NOMO-1 treated with DMSO at 0.1 percent for 48 hours (cell line): ENCODE data around the gene LHCGR.
"Not testable (repeated sequence)": the region's sequence is repeated elsewhere in the genome, so short reads cannot be mapped to it uniquely, and the experiment has no call there.

Source experiments
- DNase-seq: peaks from one replicate; lab custom pipeline; 2025; ENCODE audit not compliant: unreplicated experiment; lab: John Stamatoyannopoulos, UW

The LHCGR gene

DNA sequence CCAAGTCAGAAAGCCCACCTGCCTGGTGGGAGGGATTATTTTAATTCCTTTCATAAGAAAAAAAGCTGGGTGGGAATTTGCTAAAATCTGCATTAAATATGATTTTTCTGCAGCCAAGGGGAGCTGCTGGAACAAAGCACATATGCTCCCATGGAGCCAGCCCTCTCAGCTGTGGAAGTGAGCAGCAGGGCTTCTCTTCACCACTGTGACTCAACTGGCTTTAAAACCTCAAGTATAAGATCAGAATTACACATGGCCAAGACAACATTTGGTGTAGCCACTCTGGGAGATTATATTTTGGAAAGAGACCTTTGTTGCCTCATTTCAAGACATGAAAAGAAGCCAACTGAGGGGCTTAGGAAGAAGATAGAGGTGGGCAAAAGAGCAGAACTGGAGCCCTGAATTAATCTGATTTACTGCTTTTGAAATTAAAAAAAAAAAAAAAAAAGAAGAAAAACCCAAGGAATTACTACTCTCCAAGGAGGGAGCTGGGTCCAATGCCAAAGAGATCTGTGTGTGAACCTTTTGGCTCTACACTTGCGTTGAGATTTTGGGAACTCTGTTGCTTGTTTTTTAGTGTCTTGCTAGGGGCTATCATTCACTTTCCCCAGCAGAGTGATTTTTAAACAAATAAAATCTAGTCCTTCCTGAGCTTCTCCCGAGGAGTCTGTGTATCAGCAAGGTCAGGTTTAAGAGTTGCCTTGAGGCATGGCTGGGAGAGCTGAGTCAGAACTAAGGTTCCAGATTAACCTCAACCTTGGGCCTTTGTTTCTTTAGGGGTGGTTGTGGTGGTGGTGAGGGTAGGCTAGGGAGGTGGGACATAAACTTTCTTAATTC is 6.0 kb downstream of the LHCGR start:
- DNase-seq, result no peak

DNA sequence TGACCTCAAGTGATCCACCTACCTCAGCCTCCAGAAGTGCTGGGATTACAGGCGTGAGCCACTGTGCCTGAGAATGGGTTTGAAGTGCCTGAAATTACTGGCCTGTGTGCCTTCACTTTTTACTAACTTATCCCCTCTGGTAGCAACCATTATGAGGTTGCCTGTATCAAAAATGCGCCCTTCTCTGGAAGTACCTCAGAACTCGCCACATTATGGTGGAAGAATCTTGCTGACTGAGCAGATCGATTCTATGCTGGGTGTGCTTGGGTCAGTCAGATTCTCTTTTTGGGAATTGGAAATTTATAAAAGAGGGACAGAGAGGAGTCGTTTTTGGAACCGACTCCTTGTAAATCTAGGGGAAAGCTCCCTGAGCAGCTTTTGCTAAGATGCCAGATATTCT is 8.2 kb downstream of the LHCGR start:
- no peak for DNase-seq

DNA sequence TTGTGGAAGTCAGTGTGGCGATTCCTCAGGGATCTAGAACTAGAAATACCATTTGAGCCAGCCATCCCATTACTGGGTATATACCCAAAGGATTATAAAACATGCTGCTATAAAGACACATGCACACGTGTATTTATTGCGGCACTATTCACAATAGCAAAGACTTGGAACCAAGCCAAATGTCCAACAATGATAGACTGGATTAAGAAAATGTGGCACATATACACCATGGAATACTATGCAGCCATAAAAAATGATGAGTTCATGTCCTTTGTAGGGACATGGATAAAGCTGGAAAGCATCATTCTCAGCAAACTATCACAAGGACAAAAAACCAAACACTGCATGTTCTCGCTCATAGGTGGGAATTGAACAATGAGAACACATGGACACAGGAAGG is 16.3 kb downstream of the LHCGR start:
- not testable (repeated sequence) for DNase-seq

DNA sequence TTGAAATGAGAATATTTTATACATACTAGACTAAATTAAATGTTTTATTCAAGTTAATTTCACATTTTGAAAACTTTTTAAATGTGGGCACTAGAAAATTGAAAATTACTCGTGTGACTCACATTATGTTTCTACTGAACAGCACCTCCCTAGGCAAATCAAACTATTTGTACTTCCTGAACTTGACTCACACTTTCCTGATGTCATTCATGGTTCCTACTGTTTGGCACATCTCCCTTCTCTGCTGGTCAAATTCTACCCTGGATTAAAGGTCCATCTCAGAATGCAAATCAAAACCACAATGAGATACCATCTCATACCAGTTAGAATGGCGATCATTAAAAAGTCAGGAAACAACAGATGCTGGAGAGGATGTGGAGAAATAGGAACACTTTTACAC is 16.7 kb downstream of the LHCGR start:
- DNase-seq, result no peak

DNA sequence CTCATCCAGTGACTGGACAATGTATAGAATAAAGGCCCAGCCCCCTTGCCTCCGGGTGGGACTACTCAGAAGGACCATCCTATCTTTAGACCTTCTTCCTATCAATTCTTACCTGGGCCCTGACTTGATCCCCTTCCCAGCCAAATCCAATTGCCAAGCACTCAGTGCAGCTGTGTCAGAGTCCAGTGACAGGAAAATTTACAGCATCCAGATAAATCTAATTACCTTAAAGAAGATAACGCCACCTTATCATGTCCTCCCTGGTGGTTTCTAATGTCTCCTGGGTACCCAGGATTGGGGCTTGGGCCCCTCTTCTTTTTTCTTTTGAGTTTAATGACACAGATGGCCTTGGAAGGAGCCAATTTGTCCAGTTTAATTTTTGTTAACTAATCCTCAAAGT is 19.3 kb downstream of the LHCGR start:
- DNase-seq, result no peak

DNA sequence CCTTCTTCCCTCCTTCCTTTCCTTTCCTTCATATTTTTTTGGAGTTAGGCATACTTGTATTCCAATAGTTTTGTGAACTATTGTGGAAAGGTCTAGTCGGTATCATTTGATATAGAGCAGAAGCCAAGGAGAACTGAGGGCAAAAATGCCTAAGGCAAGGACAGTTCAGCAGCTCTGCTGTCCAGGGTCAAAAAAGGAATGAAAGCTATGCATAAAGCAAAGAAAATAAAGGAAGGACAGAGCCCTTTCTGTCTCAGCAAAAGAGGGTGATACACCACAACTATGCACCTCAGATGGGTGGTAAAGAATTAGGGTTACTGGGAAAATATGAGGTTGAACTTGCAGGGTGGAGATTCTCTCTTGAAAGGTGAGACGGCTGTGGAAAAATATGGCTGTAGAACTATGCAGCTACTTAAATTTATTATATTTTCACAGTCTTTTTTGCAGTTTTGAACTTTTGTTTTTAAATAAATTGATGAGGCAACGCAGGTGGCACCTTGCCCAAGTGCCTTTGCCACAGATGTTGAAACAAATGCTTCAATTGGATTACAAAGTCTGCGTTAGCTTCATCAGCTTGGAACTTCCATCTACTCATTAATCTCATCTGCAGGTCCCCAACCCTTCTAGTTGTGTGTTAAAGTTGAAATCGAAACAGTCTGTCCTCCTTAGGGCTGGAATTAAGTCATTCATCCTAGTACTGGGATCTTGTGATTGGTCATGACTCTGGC is 20.8 kb downstream of the LHCGR start:
- DNase-seq, result no peak

DNA sequence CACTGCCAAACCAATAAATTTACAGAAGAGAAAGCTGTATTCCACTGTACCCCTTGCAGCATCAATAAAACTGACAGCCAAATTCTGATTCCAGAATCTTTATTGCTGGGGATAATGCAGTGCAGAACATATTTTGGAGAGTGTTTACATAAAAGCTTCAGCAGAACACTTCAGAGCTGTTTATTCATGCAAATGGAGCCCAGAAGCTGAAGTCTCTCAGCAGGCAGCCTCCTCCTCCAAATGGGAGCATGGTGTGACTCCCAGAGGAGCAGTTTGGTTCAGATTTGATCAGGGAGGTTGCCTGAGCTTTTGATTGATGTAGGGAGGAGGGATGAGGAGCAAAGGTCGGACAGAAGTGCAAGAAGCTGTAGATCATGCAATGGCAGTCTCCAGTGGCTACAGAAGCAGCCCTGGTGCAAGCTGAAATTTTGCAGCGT is 22.4 kb downstream of the LHCGR start:
- DNase-seq, result no peak

DNA sequence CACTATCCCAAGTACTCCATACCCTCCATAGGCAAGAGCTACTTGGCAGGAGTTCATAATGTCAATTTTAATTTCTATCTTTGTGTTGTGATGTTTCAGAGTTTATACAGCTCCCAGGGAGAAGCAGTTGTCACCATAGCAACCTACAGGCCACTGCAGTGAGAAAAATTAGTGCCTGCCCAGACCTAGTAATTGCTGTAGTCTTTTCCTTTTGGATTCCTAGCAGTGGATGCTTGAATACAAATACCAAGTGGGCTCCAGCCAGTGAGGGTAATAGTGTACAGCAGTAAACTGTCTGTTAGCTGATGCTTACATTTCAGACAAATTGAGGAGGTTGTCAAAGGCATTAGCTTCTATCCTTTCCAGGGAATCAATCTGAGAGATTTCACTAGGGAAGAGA is 26.7 kb downstream of the LHCGR start:
- no peak for DNase-seq

DNA sequence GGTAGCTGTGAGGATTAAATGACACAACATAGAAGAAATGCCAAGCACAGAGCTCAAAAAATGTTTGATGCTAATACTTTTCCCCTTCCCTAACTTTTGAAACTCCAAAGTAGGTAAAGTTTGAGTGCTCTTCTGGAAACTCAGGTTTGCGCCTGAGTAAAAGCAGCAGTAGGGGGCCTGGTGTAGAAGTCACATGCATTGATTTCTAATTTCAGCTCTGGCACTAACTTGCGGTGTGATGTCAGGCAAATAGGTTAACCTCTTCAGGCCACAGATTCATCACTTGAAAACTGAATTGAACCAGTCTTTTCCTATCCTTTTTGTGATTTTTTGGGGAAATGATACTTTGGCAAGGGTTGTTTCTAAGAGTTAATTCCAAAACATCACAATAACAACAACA is 27.2 kb downstream of the LHCGR start:
- DNase-seq, result no peak

DNA sequence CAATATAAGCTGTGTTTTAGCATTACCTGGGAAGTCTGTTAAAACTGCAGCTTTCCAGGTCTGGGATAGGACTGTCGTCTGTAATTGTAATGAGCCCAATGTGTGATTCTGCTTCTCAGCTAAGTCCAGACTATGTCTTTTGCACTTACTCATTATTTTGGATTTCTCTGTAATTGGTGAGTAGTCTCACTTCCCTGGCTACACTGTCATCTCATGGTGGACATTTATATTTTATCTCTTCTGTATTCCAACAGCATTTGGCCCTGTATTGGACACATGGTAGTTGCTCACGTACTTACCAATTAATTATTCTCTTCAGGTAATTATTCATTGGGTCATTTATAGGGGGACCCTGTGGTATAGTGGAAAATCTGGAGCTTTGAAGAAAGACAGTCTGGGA is 28.0 kb downstream of the LHCGR start:
- no peak for DNase-seq

DNA sequence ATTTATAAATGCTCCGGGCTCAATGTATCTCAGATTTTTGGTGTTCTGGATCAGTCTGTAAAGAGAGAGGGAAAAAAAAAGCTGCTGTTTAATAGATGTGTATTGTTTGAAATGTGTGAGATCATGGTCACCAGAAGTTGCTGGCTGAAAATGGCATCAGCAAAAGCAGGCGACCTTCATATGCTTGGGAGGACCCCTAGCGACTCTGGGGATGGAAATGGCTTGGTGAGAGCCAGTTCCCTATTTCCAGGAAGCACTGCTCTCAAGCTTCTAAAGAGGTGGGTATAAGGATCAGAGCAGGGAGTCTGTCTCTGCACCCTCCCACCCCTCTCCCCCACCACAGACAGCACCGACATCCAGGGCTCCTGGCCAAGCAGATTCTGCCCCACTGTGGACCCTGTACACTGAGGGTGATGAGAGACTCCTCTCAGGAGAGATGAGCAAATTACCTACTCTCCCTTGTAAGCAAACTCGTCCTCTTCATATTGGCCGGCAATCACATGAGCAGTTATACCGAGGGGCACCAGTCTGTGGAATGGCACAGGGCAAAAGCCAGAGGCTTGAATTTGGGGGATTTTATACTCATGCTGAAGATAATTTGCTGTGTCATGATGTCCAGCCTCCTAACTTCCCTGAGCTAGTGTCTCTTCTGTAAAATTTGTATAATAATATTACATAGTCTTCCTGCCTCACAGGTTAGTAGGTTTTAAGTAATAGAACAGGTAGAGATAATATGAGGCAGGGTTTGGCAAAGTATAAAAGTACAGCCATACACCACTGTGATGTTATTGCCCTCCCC is 29.6 kb downstream of the LHCGR start:
- DNase-seq, result no peak

DNA sequence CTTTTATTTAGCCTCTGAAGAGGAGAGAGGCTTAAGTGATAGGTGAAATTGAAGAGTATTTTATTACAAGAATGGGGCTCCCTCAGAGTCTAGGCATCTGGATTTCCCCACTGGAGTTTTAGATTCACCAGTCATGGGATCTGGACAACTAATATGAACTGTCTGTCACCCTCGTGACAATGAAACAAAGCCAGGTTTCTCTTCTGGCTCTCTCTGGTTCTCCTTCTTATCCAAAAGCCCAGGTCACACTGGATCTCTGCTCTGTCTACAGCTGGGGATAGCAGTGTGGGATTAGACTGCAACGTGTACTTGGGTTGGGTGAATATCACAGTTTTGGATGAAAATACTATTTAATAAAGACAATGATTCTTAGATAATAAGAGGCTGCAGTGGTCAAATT is 31.2 kb downstream of the LHCGR start:
- no peak for DNase-seq

DNA sequence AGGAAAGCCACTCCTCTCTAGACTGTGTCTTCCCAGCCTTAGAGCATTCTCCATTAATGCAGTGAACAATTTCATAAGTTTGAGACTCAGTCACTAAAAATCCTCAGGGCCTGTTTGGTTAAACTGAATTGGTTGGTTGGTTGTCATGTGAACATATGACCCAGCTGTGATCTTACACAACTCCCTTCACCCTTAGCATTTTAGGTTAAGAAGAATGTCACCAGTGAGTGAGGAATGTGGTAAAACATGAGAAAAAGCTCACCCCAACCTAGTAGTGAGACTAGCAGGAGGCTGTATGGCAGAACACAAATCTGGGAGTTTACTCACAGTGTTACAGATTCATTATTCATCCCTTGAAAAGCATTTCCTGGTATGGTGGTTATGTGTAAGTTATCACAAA is 32.4 kb downstream of the LHCGR start:
- DNase-seq, result no peak

DNA sequence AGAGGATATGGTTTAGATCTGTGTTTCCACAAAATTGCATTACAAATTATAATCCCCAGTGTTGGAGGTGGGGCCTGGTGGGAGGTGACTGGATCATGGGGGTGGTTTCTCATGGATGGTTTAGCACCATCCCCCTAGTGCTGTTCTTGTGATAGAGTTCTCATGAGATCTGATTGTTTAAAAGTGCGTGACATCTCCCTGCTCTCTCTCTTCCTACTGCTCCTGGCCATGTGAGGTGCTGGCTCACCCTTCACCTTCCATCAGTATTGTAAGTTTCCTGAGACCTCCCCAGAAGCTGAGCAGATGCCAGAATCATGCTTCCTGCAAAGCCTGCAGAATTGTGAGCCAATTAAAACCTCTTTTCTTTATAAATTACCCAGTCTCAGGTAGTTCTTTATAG is 33.1 kb downstream of the LHCGR start:
- no peak for DNase-seq

DNA sequence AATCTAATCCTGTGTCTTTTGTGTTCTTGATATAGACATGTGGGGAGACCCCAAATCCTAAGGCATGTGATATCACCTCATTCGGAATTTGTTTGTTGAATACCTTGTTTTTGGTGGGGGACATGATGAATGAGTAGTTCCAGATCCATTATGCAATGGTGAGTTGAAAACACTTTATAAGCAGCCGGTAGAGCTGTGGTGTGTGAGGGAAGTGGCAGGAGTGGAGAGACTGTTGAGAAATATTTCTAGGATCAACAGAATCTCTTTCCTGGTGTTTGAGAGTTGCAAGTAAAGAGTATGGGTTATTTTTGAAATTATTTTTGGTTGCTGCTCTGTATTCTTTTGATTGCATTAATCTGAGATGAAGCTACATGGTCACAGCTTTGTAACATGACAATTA is 34.4 kb downstream of the LHCGR start:
- DNase-seq, result no peak

DNA sequence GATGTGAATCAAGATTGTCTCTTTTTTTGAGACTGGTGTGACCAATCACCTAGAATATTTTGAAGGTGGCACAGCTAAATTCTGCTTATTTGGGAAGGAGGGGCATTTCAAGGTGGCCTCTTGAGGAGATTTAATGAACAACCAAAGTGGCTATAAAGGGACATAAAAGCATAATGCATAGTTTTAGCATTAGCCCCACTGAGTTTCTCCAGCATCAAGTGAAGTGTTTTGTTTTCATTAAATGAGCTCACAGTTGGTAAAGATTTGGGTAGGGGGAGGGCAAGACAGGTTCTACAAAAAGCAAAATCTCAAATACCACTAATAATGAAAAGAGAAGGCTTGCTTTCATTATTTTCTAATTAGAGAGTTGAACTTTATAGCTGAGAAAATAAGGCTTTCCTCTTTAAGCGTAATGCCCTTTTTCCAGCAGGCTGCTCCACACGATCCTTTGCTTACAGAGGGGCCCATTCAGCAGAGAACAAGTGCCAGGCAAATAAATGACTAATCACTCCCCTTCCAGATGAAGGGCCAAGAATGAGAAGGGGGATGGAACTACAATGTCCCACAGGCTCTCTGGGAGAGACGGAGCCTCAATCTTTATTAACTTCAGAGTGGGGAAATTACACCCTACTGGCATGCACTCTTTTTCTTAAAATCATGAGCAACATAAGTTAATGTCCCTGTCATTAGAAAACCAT is 35.9 kb downstream of the LHCGR start:
- DNase-seq, result no peak

DNA sequence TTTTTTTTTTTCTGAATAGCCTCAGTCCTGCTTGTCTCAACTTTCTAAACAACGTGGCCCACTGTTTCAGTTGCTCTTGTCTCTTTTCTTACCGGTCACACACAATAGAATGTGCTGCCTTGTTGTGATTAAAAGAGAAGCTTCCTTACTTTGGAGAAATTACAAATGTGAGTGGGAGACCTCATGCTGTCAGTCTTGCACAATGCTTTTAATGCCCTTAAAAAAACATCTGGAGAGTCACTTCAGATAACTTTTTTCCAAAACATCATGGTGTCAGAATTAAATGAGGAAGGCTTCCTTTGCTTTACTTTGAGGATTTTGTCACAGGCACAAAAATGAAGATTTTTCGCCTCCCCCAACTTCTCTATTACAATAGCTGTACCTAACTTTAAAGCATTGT is 37.7 kb downstream of the LHCGR start:
- DNase-seq, result no peak

DNA sequence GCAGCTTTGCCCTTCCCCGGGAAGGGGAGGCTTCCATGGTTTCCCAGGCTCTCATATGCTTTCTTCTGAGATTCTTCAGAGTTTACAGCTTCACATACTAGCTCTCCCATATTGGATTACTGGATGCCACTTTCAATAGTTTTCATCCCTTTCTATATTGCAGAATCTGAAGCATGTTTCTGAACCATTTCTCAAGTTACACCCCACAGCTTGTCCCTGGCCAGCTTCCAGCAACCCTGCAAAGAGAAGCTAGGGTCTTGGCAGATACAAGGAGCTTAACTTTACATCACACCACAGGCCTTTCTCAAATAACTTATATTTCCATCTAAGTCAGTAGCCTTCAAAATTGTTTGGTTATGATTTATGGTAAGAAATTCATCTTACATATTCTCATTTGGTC is 39.6 kb downstream of the LHCGR start:
- DNase-seq, result no peak

DNA sequence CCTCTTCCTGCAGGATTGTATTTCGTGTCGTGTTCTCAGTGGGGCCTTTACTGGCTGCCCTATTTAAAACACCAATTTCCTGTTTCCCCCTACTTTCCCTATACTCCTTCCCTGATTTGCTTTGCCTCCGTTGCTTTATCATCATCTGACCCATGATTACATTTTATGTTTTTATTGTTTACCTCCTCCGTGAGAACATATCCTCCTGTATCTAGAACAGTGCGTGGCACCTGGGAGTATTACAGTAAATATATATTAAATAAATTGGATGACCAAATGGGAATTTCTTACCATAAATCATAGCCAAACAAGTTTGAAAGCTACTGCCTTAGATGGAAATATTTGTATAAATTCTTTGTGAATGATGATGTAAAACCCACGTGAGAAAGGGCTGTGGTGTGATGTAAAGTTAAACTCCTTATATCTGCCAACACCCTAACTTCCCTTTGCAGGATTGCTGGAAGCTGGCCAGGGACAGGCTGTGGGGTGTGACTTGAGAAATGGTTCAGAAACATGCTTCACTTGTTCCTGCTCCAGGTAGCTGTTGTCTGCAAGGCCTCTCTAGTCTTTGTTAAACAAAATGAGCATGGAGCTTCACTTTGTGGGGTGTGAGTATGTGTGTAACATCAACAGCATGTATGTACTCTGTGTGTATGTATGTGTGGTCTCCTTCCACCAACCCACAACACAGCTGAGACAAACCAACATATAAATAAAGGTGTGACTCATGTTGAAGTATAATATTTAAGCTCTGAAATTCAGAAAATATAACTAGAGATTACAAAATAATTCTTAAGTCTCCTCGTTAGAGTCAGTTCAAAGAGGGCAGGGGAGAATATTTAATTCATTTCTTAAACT is 40.3 kb downstream of the LHCGR start:
- DNase-seq, result no peak

DNA sequence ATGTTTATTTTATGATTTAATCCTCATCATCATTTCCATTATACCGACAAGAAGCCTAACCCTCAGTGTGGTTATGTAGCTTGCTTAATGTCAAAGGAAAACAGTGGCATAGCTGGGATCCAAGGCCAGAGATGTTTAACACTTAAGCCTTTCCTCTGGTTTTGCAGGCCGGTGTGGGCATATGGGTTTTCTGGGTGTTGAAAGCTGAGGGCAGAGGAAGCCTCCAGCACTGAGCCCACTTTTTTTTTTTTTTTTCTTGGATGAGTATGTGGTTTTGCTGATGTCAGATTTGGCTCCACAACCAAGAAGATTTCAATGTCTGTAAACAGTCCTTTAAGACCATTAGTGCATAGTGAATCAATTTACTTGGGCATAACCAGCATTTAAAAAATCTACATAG is 41.3 kb downstream of the LHCGR start:
- no peak for DNase-seq
